Jurkat, Clone E6-1 (cell line): Measurements from ENCODE around the gene PPIL6.

Source experiments
- DNase-seq: peaks from one replicate; pipeline ENCODE4 v3.0.0-alpha.2; 2011; ENCODE audit warnings: low read depth, low spot score
- H3K4me3 ChIP-seq: 2 replicates; pipeline ENCODE4 v1.5.1; 2011; ENCODE audit warnings: mild to moderate bottlenecking, low read length, control low read depth, moderate library complexity

The PPIL6 gene

DNA sequence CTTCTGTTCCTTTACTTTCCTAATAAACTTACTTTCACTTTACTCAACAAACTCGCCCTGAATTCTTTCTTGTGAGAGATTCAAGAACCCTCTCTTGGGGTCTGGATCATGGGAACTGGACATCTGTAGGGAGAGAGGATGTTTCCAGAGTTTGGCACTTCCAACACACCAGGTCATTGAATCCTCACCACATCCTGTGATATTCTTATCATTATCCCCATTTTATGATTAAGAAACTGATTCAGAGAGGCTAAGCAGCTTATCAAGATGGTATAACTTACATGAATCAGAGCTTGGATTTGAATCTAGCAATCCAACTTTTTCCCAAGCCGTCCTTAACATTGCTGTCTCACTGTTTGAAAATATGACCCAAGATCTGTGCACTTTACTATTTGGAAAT lies 15.5 kb downstream of the PPIL6 start:
- DNase-seq, result no peak

DNA sequence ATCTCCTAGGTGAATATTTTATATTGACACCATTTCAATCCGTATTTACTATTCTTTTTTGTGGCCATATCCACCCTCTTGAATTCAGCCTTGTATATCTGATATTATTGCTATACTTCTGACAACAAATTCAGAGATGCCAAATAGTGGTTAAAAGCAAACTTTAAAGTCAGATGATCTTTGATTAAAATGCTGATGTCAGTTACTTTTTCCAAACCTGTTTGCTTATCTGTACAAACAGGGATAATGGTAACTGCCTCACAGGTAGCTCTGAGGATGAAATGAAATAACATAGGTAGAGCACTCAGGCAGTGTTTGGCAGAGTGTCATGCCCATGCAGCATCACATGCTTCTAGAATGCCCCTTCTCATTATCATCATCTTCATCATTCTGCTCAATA lies 19.2 kb downstream of the PPIL6 start:
- no peak overlapping the region for H3K4me3 ChIP-seq
- DNase-seq, result no peak

More for the DNA sequence above, 15.5 kb downstream of the PPIL6 start:
- no peak overlapping the region for H3K4me3 ChIP-seq

DNA sequence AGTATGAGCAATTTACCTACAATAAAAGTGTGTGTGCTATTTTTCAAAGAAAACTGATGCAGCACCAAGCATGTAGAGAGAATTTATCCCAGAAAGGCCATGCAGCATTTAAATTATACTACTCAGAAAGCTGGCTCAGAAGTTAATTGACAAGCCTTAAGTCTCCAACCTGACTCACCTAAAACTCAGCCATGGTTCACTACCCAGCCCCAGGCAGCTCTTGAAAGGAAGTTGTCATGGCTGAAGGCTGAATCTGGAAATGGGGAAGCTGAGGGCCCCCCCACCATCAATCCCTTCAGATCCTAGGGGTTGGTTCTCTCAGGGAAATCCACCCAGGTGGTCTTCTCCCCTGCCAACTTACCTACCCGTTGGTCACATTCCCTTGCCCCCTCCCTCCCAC lies 19.7 kb downstream of the PPIL6 start:
- H3K4me3 ChIP-seq, result no peak overlapping the region
- DNase-seq, result no peak

DNA sequence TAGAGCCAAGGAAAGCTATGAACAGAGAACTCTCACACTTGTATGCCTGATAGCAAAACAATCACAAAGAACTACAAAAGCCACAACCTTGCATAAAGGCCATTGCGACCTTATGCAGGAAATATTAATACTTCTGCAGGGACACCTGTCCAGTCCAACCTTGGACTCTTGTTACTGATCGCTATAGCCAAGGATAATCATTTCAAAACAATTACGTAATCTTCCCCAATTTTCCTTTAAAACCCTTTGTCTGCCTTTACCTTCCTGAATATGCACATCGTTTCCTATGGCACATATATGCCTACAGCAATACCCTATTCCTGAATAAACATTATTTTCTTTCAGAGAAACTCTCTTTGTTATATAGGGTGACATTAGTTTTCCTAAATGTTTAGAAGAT lies 22.8 kb downstream of the PPIL6 start:
- DNase-seq, result no peak
- no peak overlapping the region for H3K4me3 ChIP-seq

DNA sequence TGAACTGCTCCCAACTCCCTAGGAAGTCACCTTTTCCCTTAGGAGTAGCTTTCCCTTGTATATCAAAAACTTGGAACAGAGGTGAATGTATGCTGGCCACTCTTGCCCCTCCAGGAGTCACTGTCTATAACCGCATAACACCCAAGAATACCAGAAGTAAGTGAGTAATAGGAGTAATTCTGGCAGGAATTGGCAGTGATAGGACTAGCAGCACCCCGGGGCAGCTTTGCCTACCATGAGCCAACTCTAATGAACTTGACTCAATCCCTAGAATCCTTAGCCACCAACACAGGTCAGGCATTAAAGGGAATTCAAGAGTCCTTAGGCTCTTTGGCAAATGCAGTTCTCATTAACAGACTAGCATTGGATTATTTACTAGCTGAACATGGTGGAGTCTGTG lies 29.4 kb downstream of the PPIL6 start:
- no peak overlapping the region for H3K4me3 ChIP-seq
- DNase-seq, result no peak

DNA sequence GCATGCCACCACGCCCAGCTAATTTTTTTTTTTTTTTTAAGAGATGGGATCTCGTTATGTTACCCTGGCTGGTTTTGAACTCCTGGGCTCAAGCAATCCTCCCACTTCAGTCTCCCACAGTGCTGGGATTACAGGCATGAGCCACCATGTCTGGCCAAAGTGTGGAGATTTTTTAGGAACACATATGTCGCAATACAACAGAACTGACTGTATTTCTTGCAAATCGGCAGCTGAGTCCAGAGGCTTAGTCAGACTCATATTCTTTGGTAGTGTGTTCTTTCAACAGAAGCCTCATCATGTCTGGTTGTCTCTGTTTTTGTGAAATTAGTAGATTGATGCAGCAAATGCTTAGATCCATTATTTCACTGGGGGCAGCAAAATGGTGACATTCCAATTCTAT lies 34.2 kb downstream of the PPIL6 start:
- H3K4me3 ChIP-seq, result no peak overlapping the region
- DNase-seq, result no peak

DNA sequence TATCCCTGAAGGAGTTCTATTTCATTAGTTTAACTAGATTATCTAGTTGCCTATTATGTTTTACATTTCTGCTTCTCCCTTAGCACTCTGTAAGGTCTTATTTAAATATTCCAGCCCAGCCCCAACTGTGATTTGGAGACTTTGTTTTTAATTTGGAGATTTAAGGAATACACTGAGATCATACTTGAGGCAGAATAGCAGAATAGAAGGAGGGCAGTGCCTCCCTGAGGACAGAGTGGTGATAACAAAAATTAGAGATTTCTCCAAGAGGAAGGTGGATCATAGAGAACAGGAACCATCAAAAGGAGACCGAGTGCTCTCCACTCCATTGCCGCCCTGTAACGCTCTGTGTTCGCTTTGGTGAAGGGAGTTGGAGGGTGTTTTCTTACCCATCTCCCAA lies 43.4 kb downstream of the PPIL6 start:
- no peak overlapping the region for H3K4me3 ChIP-seq
- DNase-seq, result no peak

DNA sequence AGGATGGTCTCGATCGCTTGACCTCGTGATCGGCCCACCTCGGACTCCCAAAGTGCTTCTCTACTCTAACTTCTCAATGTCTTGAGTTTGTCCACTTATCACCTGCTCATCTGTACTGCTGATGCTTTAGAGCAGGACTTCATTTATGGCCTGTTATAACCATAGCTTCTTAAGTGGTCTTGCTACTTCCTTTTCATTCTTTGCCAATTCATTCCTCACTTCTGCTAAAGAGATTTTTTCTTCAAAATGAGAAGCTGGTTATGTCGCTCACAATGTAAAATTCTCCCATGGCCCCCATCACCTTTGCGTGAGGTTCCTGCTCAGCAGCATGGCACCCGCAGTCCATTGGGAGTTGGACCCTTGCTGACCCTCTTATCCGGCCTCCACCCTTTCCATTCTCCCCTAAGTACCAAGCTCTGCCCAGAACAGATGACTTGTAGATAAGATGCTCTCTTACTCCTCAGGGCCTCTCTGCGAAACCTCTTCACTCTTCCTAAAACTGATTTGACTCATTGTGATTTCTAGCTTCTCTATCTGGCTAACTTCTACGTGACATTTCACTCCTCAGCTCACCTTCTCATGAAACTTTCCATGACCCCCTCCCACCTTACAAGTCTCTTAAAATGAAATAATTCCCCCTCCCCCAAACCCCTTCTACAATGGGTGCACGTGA lies 44.2 kb downstream of the PPIL6 start:
- DNase-seq, result no peak
- H3K4me3 ChIP-seq, result no peak overlapping the region

DNA sequence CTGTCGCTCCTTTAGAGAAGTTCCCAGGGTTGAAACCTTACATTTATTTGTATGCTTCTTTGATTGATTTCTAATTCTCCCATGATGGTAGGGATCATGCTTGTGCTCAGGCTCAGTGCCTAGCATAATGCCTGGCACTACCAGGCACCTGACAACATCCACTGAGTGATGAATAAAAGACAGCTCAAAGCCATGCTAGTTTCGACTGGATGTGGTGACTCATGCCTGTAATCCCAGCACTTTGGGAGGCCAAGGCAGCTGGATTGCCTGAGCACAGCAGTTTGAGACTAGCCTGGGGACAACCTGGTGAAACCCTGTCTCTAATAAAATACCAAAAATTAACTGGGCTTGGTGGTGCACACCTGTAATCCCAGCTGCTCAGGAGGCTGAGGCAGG lies 46.5 kb downstream of the PPIL6 start:
- no peak overlapping the region for H3K4me3 ChIP-seq
- DNase-seq, result no peak

DNA sequence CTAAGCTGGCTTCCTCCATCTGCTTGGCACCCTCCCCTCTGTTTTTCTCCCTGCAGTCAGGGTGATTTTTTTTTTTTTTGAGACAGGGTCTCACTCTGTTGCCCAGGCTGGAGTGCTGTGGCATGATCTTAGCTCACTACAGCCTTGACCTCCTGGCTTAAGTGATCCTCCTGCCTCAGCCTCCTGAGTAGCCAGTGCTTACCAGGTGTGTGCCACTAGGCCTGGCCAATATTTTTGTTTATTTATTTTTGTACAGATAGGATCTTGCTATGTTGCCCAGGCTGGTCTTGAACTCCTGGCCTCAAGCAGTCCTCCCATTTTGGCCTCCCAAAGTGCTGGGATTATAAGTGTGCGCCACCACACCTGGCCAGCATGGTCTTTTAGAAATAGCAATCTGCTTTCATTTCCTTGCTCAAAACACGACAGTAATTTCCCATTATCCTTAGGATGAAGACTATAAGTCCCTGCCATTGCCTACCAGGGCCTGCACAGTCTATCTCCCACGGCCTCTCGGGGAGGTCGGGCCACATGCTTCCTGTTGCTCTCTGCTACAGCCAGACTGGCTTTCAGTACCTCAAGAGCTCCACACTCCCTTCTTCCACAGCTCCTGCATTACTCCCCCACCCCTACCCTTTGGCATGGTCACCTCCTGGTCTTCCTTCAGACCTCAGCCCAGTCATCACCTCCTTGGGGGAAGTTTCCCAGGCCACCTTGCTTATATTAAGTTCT lies 47.1 kb downstream of the PPIL6 start:
- no peak for DNase-seq
- no peak overlapping the region for H3K4me3 ChIP-seq

DNA sequence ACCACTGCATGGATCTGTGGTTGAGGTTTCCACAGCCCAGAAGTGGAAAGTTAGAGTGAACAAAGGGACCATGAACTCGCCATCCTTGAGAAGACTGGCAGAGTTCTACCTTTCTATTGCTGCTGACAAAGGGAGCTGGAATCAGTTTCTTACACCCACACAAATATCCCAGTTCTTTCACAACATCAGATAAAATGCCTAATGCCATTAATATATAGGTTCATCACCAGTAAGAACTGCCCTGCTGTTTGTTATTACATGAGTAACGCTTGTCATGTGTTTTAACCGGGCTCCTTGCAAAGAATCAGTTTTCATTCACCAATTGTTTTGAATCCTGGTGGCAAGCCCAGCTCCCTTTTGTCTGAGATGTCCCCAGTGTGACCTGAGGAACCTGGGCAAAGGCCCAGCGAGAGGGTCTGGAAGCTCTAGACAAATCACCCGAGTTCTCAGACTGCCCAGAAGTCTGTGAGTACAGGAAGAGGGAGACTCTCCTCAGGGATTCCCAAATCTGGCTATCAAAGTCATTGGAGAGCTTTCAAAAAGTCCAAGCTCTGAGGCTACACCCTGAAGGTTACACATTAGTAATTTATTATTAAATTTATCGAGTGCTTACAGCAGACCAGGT lies 50.7 kb downstream of the PPIL6 start:
- DNase-seq, result peak; percentile 22
- no peak overlapping the region for H3K4me3 ChIP-seq

DNA sequence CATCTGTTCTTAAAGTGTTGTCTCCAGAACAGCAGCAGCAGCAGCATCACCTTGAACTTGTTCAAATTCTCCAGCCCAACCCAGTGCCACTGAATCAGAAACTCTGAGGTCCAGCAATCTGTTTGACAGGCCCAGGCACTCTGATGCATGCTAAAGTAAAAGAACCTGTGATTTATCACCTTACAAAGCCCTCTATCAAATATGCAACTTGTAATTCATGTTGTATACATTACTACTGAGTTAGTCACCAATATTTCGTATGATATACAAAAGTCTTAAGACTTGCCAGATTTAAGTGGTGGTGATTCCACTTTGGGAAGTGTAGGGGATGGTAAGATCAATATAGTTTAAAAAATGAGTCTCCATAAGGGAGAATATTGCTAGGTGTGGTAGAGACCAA lies 52.2 kb downstream of the PPIL6 start:
- no peak for DNase-seq
- H3K4me3 ChIP-seq, result no peak overlapping the region

DNA sequence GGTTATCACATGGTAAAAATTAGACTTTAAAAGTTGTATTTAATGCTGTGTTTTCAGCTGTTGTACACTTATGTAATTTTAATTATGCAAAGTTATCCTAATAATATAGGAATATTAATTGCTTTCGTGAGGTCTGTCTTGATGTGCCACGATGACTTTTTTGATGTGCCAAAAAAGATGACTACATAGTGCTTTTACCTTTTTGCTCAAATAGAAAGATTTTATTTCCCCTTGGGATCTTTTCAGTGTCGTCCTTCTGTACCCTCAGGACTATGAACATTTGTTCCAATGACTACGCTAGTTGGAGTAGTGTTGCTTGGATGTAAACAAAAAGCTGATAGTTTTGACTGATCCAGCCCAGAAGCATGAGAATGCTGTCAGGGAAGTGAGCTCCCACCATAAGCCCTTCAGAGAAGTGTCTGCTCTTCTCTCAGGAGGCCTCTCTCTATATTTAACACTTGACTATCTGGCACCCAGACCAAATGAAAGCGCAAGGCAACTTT lies 56.9 kb downstream of the PPIL6 start:
- peak overlapping the region; percentile 67 for H3K4me3 ChIP-seq
- no peak for DNase-seq

DNA sequence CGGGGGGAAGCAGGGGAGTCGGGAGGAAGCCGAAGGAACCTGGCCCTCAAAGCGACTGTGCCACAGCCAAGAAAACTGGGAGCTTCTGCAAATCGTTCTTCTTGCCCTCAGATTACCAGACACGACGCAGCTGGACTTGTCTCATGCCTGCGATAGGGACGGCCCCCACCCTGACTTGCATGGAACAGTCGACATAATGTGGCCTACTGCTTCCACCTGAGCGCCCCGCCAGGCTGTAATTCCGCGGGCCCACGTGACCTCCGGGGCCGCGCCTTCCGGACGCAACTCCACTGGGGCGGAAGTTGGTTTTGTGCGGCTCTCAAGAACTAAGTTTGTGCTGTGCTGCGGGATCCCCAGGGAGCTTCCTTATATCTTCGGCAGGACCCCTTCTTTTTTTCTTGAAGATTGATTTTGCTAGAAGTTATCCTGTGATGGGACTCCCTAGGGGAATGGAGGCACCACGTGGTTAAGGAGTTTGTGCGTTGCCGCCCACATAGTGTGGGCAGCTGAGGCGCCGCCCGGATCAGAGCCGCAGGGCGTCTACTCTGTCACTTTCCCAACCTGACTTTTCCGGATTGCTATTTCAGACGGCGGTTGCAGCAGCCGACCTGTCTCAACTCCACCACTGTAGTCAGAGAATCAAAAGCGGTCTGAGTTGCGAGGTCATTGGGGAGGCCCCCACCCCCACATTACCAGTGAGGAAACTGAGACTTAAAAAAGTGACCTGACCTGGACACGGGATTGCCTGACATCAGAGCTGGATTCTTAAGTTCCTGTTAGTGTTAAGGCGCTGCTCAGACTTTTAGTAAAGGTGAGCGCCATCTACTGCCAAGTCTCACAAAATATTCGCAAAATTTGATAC lies 57.6 kb downstream of the PPIL6 start:
- peak; percentile 93 for DNase-seq
- H3K4me3 ChIP-seq, result peak overlapping the region; percentile 67

DNA sequence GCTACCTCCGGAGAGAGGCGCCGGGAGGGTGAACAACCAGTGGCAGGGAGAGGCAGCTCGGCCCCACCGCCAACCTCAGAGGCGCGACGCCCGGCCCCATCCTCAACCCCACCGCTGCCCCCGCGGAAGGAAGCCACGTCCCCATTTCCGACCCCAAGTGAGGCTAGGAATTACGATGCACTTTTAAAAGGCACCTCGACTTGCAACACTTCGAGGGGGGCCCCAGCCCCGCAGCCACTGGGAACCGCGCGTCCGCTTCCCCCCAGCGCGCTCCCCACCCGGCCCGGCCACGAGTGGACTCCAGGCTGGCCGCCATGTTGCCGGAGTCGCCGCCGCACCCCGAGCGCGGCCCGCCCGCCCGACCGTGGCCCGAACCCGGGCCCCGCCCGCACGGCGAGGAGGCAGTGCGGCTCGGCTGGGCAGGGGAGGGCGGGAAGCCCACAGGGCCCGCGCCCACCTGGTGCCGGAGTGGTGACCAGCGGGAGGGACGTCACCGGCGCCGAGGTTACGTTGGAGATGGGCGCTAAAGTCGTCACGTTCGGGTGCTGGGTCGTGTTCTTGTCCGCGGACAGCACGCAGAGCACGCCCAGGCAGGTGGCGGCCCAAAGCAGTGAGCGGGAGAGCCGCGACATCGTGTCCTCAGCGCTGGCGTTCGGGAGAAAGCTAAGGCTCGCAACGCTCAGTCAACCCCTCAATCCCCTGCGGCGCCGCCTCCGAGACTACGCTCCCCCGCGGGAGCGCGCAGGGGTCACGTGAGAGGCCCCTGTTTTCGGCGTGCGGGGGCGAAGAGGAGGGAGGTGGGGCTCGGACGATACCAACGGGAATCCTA lies 58.5 kb downstream of the PPIL6 start, which contains the start of gene CD164:
Gene CD164 (minus strand): TSS at position 721 of the 829 bp plus-strand sequence. CDS start 89 bp downstream, at position 632.
- peak within 1 kb of the TSS; percentile 67 for H3K4me3 ChIP-seq
- DNase-seq, result peak; percentile 93

DNA sequence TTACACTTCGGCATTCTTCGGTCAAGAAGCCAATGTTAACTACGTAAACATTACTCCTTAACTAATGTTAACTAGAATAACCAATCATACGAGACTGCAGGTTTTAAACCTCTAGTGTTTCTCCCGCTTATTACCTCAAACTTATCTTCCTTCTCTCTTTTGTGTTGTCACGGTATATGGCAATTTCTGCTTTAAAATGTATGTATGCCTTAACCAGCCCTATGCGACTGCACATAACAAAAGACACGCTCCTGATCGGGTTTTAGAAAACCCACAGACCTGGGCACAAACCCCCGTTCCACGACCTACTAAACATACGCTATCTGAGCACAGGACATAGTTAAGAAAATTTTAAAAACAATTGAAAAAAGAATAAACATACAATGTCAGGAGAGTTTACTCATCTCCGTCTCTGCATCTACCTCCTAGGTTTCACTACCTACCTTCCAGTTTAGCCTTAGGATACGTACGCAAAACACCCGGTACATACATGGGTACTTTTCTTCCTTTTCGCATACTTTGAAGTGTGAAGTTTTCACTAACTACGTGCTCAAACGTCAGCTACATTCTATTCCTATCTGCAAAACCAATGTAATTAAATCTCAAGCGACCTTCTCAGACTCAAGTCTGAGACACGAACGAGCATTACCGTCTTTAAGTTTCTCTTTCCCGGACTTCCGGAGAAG lies 59.2 kb downstream of the PPIL6 start:
- H3K4me3 ChIP-seq, result peak overlapping the region; percentile 67
- peak; percentile 43 for DNase-seq

DNA sequence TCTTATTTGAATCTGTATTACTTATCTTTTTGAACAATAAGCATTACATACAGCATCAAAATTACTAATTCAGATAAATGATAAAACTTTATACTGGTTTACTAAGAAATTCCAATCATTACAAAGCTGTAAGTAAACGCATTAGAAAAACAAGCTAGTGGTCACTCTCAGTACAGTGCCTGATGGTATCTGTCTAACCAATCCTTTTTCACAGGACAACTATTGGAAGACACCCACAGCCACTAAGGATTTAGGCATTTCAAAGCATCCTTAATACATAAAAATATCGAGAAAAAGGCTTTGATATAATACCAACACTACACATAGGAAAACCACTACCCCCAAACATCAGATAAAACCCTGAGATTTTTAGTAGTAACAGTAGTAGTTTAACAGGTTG lies 60.7 kb downstream of the PPIL6 start:
- peak overlapping the region; percentile 67; the same call in 1 of the 2 replicates for H3K4me3 ChIP-seq
- no peak for DNase-seq

DNA sequence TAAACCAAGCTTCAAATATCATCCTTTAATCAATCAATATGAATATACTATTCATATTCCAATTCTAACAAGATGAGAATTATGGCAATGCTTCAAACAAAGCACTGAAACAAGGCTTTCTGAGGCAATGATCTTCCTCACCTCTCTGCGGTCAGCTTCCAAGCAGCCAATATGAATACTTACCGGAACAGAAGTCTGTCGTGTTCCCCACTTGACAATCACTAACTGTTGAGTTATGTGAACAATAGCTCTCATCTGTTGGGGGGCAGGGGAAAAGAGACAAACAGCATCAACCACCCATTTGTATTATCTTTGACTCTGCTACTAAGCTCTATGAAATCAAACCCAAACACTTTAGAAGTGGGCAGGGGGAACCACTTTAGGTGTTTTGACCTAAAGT lies 62.7 kb downstream of the PPIL6 start:
- no peak for DNase-seq
- no peak overlapping the region for H3K4me3 ChIP-seq
